Testis (tissue), 3 donors: ENCODE measurements around the gene SUPT3H. TPM values are rescaled to one million over a fixed set of nuclear protein-coding genes. Genes with fewer than 3 reads are reported as not detected.

Experiments used
- DNase-seq: peaks from one replicate; pipeline ENCODE4 v3.0.0-alpha.2; 2019
- H3K27ac ChIP-seq, 2 donors: fragments of 200-600 bp; sonication (generic); one replicate each; pipeline ENCODE4 v1.5.1; 2019
- H3K27me3 ChIP-seq: fragments of 200-600 bp; sonication (generic); one replicate; pipeline ENCODE4 v1.5.1; 2019
- H3K36me3 ChIP-seq: fragments of 200-600 bp; sonication (generic); one replicate; pipeline ENCODE4 v1.5.1; 2017; ENCODE audit warnings: low read depth; ENCODE audit errors: missing control alignments
- H3K4me1 ChIP-seq: fragments of 200-600 bp; sonication (generic); one replicate; pipeline ENCODE4 v1.5.1; 2019
- H3K4me3 ChIP-seq, 2 donors: fragments of 200-600 bp; sonication (generic); one replicate each; pipeline ENCODE4 v1.5.1; 2017 to 2019
- H3K9me3 ChIP-seq: fragments of 200-600 bp; sonication (generic); one replicate; pipeline ENCODE4 v1.5.1; 2017
- POLR2A ChIP-seq: fragments of 450-650 bp; IDR thresholded peaks from one replicate; pipeline ENCODE4 v1.6.1; 2017; ENCODE audit warnings: antibody characterized with exemption, mild to moderate bottlenecking, moderate library complexity
- WGBS, 2 donors: methylation state at CpG; one replicate each; pipeline ENCODE4 v1.1.5; 2018; 5-methylcytosine and 5-hydroxymethylcytosine counted together
- intact Hi-C: fragments of 100-400 bp; cut with DNase I; formaldehyde crosslinking; loops from one replicate; pipeline ENCODE4 v1.15.1; 2023; ENCODE audit warnings: low total_unique reads
- polyA plus RNA-seq: library from polyadenylated mRNA; stranded (reverse); fragments of 350-450 nt; fragmentation: Illumina TruSeq; extraction: RNeasy Lipid Tissue Mini Kit (QIAGEN cat#74804); gene quantifications from one replicate; pipeline ENCODE4 v1.2.3, GENCODE V29; 2014; ENCODE audit warnings: low read depth, low replicate concordance; ENCODE audit not compliant: insufficient read depth
- total RNA-seq, 2 donors: library from RNA; depleted of rRNA; stranded (reverse); fragments of >200 nt; gene quantifications; one replicate each; pipeline ENCODE4 v1.2.3, GENCODE V29; 2016
- TF ChIP-seq, protein P1 (sequence below), 3 experiments: fragments of 450-650 bp in 2 of 3; fragments of 200-600 bp in 1 of 3; sonication (generic) in 1 of 3; IDR thresholded peaks; one replicate each; pipeline ENCODE4 v1.5.1; 2016 to 2019; ENCODE audit warnings: antibody characterized with exemption in 3 of 3, mild to moderate bottlenecking in 2 of 3, moderate library complexity in 1 of 3

The SUPT3H gene
- total and polyA plus RNA-seq, 3 donors from 2014 or later: 29.4 to 35.9 (median 30.8) TPM

DNA sequence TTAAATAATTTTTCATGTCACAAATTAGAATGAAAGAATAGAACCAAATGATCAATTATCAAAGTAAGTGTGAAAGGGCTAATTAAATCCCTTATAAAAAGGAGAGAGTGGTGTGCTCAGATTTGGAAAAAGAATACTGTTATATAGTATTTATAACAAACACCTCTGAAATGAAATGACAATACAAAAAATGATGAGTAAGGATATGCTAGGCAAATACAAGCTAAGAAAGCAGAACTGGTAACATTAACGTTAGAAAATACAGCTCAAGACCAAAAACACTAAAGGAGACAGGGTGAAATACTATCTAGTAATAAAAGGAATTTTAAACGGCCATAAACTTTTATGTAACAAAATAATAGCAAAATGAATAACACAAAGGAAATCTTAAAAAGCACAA is 373.8 kb downstream of the SUPT3H start:
- H3K9me3 ChIP-seq: no peaks in the 10 kb centered on the region
- no peaks in the 10 kb centered on the region for H3K4me1 ChIP-seq
- 33 to 40% methylated on average over 2 of the region's 2 CpGs for WGBS, 2 donors
- no peak overlapping the region for H3K4me3 ChIP-seq
- intact Hi-C loops: no loop called here
- no peaks in the 10 kb centered on the region for H3K27me3 ChIP-seq
- H3K36me3 ChIP-seq: no peaks in the 10 kb centered on the region
- no peak overlapping the region for H3K27ac ChIP-seq
- TF ChIP-seq POLR2A: no peak
- TF ChIP-seq, protein P1, sequence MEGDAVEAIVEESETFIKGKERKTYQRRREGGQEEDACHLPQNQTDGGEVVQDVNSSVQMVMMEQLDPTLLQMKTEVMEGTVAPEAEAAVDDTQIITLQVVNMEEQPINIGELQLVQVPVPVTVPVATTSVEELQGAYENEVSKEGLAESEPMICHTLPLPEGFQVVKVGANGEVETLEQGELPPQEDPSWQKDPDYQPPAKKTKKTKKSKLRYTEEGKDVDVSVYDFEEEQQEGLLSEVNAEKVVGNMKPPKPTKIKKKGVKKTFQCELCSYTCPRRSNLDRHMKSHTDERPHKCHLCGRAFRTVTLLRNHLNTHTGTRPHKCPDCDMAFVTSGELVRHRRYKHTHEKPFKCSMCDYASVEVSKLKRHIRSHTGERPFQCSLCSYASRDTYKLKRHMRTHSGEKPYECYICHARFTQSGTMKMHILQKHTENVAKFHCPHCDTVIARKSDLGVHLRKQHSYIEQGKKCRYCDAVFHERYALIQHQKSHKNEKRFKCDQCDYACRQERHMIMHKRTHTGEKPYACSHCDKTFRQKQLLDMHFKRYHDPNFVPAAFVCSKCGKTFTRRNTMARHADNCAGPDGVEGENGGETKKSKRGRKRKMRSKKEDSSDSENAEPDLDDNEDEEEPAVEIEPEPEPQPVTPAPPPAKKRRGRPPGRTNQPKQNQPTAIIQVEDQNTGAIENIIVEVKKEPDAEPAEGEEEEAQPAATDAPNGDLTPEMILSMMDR (IDR thresholded peaks at IDR 0.05): no peak
- no peak for DNase-seq

DNA sequence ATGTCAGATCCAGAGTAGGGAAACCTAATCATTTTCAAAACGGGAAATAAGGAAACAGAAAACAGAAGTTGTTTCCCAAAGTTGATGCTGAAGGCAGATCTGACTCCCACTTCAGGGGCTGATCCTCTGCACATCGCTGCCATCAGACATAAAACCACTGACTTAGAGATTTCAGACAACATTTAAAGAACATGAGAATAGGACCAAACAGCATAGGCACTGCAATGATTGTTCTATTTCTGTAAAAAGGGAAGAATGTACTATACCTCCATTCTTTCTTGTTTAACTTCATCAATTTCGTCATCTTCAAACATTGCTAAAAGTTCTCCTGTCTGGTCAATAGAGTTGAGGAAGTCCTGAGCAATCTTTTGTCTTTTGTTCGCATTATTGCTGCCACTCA is 374.3 kb downstream of the SUPT3H start:
- Histone ChIP-seq H3K27me3 (no peaks in the 10 kb centered on the region), H3K4me1 (no peaks in the 10 kb centered on the region), H3K4me3 (no peak overlapping the region), H3K27ac (no peak overlapping the region), H3K9me3 (no peaks in the 10 kb centered on the region), H3K36me3 (no peaks in the 10 kb centered on the region)
- 80 to 89% methylated on average over 4 of the region's 4 CpGs for WGBS, 2 donors
- TF ChIP-seq, protein P1 (IDR thresholded peaks at IDR 0.05): no peak
- no peak for TF ChIP-seq POLR2A
- intact Hi-C loops: no loop called here
- DNase-seq: no peak

DNA sequence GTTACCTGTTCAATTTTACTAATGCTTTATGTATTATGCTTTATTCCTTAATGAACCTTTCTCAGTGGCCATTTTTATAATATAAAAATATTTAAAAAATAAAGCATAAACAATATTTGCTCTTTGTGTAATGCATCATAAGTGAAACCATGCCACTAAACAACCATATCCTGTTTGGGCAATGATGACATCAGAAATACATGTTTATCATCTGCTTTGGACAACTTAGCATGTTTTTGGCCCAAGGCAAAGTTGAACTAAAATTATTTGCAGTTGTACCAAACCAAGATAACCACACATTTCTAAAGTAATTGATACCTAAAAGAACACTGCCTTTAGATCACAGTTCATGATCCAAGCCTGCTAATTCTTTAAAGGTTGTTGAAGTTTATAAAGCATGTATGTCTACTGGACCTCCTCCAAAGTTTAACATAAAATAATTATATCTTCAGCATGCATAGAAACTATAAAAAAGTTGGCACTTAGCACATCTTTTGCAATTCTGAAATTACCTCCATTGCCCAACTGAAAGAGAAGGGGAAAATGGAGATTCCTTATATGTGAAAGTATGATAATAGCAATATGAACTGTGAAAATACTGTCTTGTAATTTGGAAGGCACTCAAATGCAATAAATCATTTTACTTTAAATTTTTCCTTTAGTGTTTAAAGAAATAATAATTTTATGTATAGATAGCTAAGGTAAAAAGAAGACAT is 375.2 kb downstream of the SUPT3H start:
- Histone ChIP-seq H3K4me3 (no peak overlapping the region), H3K27me3 (no peaks in the 10 kb centered on the region), H3K4me1 (no peaks in the 10 kb centered on the region), H3K9me3 (no peaks in the 10 kb centered on the region), H3K27ac (no peak overlapping the region), H3K36me3 (no peaks in the 10 kb centered on the region)
- no peak for DNase-seq
- intact Hi-C loops: no loop called here
- no peak for TF ChIP-seq POLR2A
- TF ChIP-seq, protein P1 (IDR thresholded peaks at IDR 0.05): no peak

DNA sequence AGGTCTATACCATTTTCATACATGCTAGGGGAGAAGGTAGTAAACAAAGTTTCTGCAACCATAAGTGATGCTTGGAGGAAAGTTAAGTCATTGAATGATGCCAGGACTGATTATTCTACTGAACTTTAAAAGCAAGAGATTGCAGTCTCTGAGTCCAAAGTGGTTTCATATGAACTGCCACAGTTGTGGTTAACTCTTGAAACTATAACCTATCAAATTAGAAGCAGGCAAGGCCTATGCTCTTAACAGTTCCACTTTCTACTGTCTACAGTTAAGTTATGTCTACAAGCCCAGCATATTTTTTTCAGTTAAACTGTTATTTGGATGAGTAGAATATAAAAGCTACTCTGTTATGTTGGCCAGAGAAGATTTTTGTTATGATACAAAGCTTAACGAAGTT is 376.1 kb downstream of the SUPT3H start:
- H3K36me3 ChIP-seq: no peaks in the 10 kb centered on the region
- intact Hi-C loops: no loop called here
- no peak overlapping the region for H3K27ac ChIP-seq
- H3K27me3 ChIP-seq: no peaks in the 10 kb centered on the region
- 44 to 76% methylated on average over 1 of the region's 1 CpG for WGBS, 2 donors
- H3K4me3 ChIP-seq: no peak overlapping the region
- no peak for DNase-seq
- H3K9me3 ChIP-seq: no peaks in the 10 kb centered on the region
- no peak for TF ChIP-seq POLR2A
- TF ChIP-seq, protein P1 (IDR thresholded peaks at IDR 0.05): no peak
- no peaks in the 10 kb centered on the region for H3K4me1 ChIP-seq

DNA sequence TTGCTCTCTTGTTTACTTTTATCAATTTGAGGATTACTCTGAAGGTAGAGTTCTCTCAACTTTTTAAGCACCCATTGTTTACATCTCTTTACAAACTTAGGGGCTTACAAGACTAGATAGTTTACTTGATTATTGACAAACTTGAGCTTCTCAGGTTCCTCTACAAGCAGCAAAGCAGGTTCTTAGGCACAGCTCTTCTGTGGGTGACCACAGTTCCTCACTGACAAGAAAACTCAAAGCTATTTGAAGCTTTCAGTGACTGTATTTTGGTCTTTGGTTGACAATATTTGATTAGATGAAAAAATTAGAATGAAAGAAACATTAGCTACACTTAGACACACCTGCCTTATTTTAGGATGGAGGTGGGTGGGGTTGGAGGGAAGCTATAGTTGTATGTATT is 376.9 kb downstream of the SUPT3H start:
- intact Hi-C loops: no loop called here
- Histone ChIP-seq H3K36me3 (no peaks in the 10 kb centered on the region), H3K4me1 (no peaks in the 10 kb centered on the region), H3K4me3 (no peak overlapping the region), H3K27me3 (no peaks in the 10 kb centered on the region), H3K27ac (no peak overlapping the region), H3K9me3 (no peaks in the 10 kb centered on the region)
- no peak for DNase-seq
- TF ChIP-seq, protein P1 (IDR thresholded peaks at IDR 0.05): no peak
- TF ChIP-seq POLR2A: no peak
